GM19438 (cell line): ENCODE data around the gene ZBTB26.
"Not testable (repeated sequence)": the region's sequence is repeated elsewhere in the genome, so short reads cannot be mapped to it uniquely, and the experiment has no call there.

ENCODE experiments used
- ATAC-seq: cut with Tn5 transposase; IDR thresholded peaks from one replicate; pipeline ENCODE4 v1.9.1; 2021; ENCODE audit warnings: low read depth; ENCODE audit not compliant: unreplicated experiment

Gene ZBTB26

DNA sequence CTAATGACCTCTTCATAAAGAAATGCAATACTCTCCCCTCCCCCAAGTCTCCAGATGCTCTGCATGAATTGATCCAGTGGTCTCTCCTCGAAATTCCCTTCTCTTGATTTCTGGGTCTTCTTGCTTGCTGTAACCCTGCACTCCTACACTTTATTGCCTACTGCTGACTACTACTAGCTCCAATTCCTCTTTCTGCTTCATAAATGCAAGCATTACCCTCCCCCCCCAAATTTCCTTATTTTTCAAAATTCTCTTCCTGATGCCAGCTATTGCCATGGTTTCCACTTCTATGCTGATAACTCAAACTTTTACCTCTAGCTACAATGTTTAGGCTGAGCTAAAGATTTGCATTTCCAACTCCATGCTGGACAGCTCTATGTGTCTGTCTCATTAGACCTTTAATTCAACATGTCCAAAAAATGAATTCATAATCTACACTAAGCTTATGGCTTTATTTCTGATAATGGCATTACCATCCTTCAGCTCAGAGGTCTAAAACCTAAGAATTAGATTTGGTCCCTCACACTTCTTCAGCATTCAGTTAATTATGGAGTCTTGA, 1.4 kb downstream of the ZBTB26 start:
- ATAC-seq = no peak

GRCh38 chr9:122923947-122924346, 7.4 kb downstream of the ZBTB26 start:
- no peak for ATAC-seq

DNA sequence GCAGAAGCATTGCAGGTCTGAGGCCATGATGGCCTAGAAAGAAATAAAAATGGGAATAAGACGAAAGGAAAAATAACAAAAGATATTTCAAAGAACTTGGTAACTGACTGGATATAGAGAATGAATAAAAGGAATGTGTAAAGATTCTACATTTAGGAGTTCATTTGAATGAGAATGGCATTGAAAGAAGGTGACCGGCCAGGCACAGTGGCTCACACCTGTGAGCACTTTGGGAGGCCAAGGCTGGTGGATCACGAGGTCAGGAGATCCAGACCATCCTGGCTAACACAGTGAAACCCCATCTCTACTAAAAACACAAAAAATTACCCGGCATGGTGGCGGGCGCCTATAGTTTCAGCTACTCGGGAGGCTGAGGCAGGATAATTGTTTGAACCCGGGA, 8.6 kb downstream of the ZBTB26 start:
- no peak for ATAC-seq

DNA sequence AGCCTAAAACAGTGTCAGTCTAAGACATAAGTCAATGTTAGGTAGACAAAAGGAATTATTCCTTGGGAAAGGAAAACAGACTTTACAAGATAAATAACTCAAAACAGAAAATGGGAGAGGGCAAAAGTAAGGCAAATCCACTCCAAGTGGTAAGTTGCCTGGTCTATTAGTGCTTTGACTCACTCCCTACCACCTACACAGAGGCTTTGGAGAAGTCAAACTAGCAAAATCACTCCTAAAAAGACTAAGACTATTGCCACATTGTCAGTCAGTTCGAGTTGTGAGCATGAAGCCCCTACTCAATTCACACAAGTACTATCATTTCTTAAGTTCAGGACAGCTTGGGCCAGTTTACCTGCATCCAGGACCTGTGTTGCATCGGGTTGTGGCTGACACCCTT, 13.0 kb downstream of the ZBTB26 start:
- ATAC-seq = no peak

GRCh38 chr9:122912964-122913673, 18.2 kb downstream of the ZBTB26 start, which contains the start of gene ZBTB6:
Gene ZBTB6, minus strand, starts transcription at chr9:122913323. Its CDS starts 1,251 bp downstream, at chr9:122912072.
- ATAC-seq = peak; percentile 97

- no peak for ATAC-seq
These were observed 18.7 kb downstream of the ZBTB26 start for GRCh38 chr9:122912671-122912963.

DNA sequence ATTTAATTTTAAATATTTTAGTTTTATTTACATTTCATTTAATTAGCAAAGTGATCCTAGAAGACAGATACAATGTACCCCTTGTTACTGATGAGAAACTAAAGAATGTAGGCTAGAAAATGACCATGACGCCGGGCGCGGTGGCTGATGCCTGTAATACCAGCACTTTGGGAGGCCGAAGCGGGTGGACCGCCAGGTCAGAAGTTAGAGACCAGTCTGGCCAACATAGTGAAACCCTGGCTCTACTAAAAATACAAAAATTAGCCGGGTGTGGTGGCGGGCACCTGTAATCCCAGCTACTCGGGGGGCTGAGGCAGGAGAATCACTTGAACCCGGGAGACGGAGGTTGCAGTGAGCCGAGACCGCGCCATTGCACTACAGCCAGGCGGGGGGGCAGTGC, 25.2 kb downstream of the ZBTB26 start:
- ATAC-seq = not testable (repeated sequence)

DNA sequence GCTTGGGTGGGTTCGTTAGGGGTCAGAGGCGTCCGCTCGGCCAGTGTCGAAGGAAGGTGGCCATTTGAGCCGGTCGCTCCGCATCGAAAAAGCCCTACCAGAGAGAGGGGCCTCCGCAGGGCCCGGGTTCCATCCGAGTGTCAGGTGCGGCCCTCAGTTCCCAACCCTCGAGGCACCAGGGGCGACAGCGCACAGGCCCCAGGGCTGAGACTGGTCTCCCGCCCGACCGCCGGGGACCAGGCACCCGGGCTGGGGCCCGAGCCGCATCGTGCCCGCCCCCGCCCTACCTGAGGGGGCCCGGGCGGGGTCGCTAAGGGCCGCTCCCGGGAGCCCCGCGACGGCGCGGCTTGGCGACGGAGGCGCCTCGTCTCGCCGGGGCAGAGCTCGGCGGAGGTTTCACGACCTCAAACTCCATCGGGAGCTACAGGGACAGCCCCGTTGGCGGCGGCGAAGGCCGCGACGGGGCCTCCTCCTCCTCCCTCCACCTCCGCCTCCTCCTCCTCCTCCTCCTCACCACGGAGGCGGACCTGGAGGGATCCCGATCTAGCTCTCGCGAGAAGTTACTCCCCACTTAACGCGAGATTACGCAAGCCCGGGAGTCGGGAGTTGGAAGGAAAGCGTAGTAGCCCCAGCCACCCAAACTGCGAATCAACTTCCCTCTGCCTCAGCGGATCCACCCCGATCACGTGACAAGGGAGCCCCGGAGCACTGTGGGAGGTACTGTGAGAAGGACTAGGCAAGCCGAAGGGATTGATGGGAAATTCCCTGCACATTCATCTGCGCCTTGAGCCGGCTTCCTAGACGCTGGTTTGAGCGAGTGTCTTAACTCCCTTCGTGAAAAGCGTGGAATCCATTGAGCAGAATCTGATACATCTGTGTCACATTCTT, 26.2 kb downstream of the ZBTB26 start, which contains the start of gene RC3H2:
RC3H2 (minus strand) TSS at position 537 of the 888 bp plus-strand sequence. CDS start 7,850 bp downstream, outside the sequence.
- ATAC-seq = peak; percentile 88

DNA sequence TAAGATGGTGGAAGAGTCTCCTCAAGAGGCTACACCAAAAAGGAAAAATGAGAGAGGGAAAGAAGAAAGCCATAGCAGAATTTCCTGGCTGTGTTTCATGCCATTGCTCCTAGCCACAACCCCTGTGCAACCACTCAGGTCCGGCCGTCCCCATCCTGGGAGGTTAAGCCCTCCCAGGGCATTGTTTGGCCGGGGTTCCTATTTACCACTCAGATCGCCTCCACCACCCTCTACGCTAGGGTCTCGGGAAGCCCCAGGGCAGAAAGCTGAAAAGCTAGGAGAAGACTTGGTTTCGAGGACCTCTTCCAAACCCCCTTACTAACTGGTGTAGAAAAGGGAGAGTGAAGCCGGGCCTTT, 26.9 kb downstream of the ZBTB26 start:
- ATAC-seq = peak; percentile 18

DNA sequence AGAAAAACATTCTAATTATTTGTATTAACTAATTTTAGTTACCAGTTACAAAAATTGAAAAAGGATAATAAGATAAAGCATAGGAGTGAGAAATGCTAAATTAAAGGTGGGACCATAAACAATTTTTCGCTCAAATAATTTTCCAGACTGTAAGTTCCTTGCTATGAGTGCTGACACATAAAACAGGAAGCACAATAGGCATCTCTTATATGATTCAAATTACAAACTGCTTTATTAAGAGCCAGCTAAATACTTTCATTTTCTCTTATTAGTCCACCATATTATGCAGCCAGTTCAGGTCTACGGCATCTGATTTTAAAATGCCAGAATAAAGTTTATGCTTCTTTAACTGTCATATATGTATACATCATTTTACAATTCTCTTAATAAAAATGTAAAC, 30.5 kb downstream of the ZBTB26 start:
- no peak for ATAC-seq

DNA sequence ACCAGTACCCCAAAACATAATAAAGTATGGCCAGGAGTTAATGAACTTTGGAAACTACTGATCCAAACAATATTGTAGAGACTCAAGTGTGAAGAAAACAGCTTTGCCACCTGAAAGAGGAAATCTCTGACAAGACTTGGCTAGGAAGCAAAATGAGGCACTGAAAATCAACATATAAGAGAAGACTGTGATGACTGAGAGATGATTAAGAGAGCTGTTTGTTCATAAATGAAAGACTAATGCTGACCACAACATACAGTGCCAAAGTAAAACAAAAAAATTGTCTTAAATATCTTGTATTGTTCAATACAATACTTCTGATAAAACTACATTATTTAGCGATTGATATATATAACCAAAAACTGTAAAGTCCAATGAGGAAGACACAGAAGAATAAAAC, 33.3 kb downstream of the ZBTB26 start:
- no peak for ATAC-seq

- ATAC-seq = no peak
These were observed 42.8 kb downstream of the ZBTB26 start for GRCh38 chr9:122888480-122888879.

GRCh38 chr9:122883125-122883524, 48.2 kb downstream of the ZBTB26 start:
- no peak for ATAC-seq

DNA sequence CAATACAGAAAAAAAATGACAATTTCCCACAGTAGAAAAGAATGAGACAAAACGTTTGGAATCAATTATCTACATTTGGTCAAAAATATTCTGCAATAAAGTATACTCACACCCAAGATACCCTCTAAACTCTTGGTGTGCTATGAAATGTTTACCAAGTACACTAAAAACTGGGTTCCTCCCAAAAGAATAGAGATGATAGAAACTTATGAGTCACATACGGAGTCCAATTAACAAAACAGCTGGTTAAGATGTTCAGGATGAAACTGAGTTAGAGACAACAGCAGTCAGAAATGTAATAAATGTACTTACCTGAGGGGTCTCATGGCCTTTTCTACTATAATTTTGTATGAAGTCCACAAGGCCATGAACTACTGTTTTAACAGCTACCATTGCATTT, 51.9 kb downstream of the ZBTB26 start:
- no peak for ATAC-seq

- no peak for ATAC-seq
These were observed 55.8 kb downstream of the ZBTB26 start for GRCh38 chr9:122875523-122875922.

DNA sequence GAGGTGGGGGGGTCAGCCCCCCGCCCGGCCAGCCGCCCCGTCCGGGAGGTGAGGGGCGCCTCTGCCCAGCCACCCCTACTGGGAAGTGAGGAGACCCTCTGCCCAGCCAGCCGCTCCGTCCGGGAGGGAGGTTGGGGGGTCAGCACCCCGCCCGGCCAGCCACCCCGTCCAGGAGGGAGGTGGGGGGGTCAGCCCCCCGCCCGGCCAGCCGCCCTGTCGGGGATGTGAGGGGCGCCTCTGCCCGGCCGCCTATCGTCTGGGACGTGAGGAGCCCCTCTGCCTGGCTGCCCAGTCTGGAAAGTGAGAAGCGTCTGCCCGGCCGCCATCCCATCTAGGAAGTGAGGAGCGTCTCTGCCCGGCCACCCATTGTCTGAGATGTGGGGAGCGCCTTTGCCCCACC, 64.0 kb downstream of the ZBTB26 start:
- ATAC-seq = not testable (repeated sequence)

DNA sequence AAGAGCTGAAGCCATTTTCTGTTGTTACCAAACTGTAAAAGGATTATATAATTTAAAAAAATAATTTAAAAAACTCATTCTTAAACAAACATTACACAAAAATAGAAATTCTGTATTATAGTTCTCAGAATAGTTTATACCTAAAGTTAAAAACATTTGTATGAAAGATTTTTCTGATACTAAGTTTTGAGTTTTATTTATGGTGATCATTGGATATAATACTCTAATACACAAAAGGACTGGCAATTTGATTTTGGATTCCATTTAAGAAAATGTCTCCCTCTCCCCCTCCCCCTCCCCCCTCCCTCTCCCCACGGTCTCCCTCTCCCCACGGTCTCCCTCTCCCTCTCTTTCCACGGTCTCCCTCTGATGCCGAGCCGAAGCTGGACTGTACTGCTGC, 65.2 kb downstream of the ZBTB26 start:
- no peak for ATAC-seq
